Peyer's patch (tissue), 4 donors: ENCODE data around the gene MICAL3. TPM values are rescaled to one million over a fixed set of nuclear protein-coding genes. Genes with fewer than 3 reads are reported as not detected.
"Not testable (repeated sequence)": the region's sequence is repeated elsewhere in the genome, so short reads cannot be mapped to it uniquely, and the experiment has no call there.

Experiments used
- DNase-seq, 3 donors: peaks; one replicate each; pipeline ENCODE4 v3.0.0-alpha.2; 2017 to 2019
- H3K27ac ChIP-seq, 4 donors: fragments of 200-600 bp; sonication (generic); one replicate each; pipeline ENCODE4 v1.5.1; 2016 to 2019
- H3K27me3 ChIP-seq, 2 donors: fragments of 200-600 bp; sonication (generic); one replicate each; pipeline ENCODE4 v1.5.1; 2019
- H3K36me3 ChIP-seq, 3 donors: fragments of 200-600 bp; sonication (generic); one replicate each; pipeline ENCODE4 v1.5.1; 2016 to 2019
- H3K4me1 ChIP-seq, 4 donors: fragments of 200-600 bp; sonication (generic); one replicate each; pipeline ENCODE4 v1.5.1; 2016 to 2019
- H3K4me3 ChIP-seq, 4 donors: fragments of 200-600 bp; sonication (generic); 1 replicate in 3 of 4; 2 replicates in 1 of 4; pipeline ENCODE4 v1.5.1; 2016 to 2019; ENCODE audit warnings: mild to moderate bottlenecking in 1 of 4
- H3K9me3 ChIP-seq, 4 donors: fragments of 200-600 bp; sonication (generic); one replicate each; pipeline ENCODE4 v1.5.1; 2016 to 2019; ENCODE audit warnings: mild to moderate bottlenecking in 1 of 4
- POLR2A ChIP-seq, 2 donors: fragments of 450-650 bp; IDR thresholded peaks; one replicate each; pipeline ENCODE4 v1.5.1; 2017; ENCODE audit warnings: antibody characterized with exemption in 2 of 2, mild to moderate bottlenecking in 2 of 2, moderate library complexity in 2 of 2
- total RNA-seq, 4 donors: library from RNA; depleted of rRNA; stranded (reverse); fragments of >200 nt; gene quantifications; one replicate each; pipeline ENCODE4 v1.1.0, GENCODE V29; 2016
- TF ChIP-seq, protein P1 (sequence below), 6 experiments: fragments of 450-650 bp in 4 of 6; fragments of 200-600 bp in 2 of 6; sonication (generic) in 1 of 6; IDR thresholded peaks; one replicate each; pipeline ENCODE4 v1.5.1; 2017 to 2019; ENCODE audit warnings: antibody characterized with exemption in 6 of 6, mild to moderate bottlenecking in 3 of 6, moderate library complexity in 1 of 6

Gene MICAL3
- total RNA-seq, 4 donors from 2014 or later, result 68.5 to 99.1 (median 88.7) TPM

DNA sequence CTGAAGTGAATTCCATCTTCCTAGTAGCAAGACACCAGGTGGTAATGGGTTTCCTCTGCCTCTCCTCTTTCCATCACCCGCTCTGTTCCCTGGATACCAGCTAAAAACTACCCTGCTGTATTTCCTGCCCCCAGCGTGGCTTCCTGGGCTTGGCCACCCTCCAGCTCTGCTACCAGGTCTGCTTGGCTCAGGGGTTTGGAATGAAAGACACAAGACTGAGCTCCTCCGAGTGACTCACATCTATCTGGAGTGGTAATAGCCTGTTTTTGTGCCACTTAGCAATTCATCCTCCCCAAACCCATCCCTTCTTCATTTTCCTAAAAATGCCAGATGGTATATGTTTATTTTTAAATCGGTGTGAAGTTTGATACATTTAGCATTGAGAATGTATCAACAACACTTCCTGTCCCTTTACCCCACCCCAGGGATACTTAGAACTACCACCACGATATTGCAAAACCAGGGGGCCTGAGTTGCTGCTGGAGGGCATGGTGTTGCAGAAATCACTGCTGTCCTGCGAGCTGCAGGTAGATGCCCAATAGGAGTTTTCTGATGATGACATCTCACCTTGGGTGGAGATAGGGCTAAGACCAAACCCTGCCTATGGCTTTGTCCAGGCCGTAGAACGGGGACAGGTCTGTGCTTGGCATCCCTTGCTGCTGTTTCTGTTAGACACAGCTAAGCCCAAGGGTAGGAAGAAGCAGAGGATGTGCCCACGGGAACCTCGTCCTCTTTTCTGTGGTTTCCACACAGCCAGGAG lies 7.5 kb upstream of the MICAL3 start:
- H3K36me3 ChIP-seq, result no peaks in the 10 kb centered on the region
- DNase-seq, result no peak
- H3K4me1 ChIP-seq, result peaks cover 0 to 6% (median 0%) of the 10 kb centered on the region in 4 donors
- H3K4me3 ChIP-seq, result no peak overlapping the region
- no peaks in the 10 kb centered on the region for H3K27me3 ChIP-seq
- no peak for TF ChIP-seq POLR2A (IDR thresholded peaks at IDR 0.05)
- TF ChIP-seq, protein P1, sequence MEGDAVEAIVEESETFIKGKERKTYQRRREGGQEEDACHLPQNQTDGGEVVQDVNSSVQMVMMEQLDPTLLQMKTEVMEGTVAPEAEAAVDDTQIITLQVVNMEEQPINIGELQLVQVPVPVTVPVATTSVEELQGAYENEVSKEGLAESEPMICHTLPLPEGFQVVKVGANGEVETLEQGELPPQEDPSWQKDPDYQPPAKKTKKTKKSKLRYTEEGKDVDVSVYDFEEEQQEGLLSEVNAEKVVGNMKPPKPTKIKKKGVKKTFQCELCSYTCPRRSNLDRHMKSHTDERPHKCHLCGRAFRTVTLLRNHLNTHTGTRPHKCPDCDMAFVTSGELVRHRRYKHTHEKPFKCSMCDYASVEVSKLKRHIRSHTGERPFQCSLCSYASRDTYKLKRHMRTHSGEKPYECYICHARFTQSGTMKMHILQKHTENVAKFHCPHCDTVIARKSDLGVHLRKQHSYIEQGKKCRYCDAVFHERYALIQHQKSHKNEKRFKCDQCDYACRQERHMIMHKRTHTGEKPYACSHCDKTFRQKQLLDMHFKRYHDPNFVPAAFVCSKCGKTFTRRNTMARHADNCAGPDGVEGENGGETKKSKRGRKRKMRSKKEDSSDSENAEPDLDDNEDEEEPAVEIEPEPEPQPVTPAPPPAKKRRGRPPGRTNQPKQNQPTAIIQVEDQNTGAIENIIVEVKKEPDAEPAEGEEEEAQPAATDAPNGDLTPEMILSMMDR (IDR thresholded peaks at IDR 0.05), result no peak
- H3K9me3 ChIP-seq, result no peaks in the 10 kb centered on the region
- peak overlapping the region in 2 of 4 donors; percentile 43 to 70 for H3K27ac ChIP-seq

DNA sequence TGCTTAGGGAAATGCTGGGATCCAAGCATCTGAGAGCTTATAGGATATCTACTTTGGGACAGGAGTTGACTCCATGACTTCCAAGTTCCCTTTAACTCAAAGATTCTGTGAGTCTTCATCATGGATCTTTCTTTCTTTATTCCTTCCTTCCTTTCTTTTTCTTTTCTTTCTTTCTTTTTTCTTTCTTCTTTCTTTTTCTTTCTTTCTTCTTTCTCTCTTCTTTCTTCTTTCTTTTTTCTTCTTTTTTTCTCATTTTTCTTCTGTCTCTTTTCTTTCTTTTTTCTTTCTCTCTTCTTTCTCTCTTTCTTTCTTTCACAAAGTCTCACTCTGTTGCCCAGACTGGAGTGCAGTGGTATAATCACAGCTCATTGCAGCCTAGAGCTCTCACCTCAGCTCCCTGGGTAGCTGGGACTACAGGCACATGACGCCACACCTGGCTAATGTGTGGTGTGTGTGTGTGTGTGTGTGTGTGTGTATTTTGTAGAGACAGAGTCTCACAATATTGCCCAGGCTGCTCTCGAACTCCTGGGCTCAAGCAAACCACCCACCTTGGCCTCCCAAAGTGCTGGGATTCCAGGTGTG lies 5.4 kb upstream of the MICAL3 start:
- Histone ChIP-seq H3K36me3 (no peaks in the 10 kb centered on the region), H3K4me1 (peaks cover 0 to 6% (median 0%) of the 10 kb centered on the region in 4 donors), H3K9me3 (no peaks in the 10 kb centered on the region), H3K27me3 (no peaks in the 10 kb centered on the region), H3K27ac (no peak overlapping the region), H3K4me3 (no peak overlapping the region)
- TF ChIP-seq, protein P1 (IDR thresholded peaks at IDR 0.05), result no peak
- TF ChIP-seq POLR2A (IDR thresholded peaks at IDR 0.05), result no peak
- DNase-seq, result no peak

DNA sequence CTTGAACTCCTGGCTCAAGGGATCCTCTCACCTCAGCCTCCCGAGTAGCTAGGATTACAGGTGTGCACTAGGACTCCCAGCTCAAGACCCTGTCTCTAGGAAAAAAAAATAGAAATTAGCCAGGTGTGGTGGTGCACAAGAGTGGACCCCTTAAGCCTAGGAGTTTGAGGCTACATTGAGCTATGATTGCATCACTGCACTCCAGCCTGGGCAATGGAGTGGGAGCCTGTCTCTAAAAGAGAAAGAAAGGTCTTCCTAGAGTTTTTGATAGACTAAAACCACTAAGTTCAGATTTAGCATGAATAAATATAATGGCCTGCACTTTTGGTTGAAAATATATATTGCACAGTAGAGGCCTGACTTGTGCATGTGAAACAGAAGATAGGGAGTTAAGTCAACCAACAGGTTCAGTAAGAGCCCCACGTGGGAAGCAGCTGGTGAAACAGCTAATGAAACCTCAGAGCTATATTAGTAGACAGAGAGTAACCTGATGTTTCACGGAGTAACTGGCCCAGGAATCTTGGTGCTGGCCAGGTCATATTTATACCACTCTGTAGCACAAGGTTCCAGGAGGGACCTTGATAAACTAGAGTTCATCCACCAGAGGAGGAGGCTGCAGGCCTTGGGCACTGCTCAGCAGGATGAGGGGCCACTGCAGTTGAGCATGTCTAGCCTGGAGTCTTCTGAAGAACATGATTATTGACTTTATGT lies 4.6 kb upstream of the MICAL3 start:
- H3K27ac ChIP-seq, result no peak overlapping the region
- H3K27me3 ChIP-seq, result no peaks in the 10 kb centered on the region
- H3K36me3 ChIP-seq, result no peaks in the 10 kb centered on the region
- DNase-seq, result no peak
- H3K4me3 ChIP-seq, result no peak overlapping the region
- no peaks in the 10 kb centered on the region for H3K9me3 ChIP-seq
- TF ChIP-seq, protein P1 (IDR thresholded peaks at IDR 0.05), result no peak
- no peak for TF ChIP-seq POLR2A (IDR thresholded peaks at IDR 0.05)
- peaks cover 0 to 6% (median 0%) of the 10 kb centered on the region in 4 donors for H3K4me1 ChIP-seq

DNA sequence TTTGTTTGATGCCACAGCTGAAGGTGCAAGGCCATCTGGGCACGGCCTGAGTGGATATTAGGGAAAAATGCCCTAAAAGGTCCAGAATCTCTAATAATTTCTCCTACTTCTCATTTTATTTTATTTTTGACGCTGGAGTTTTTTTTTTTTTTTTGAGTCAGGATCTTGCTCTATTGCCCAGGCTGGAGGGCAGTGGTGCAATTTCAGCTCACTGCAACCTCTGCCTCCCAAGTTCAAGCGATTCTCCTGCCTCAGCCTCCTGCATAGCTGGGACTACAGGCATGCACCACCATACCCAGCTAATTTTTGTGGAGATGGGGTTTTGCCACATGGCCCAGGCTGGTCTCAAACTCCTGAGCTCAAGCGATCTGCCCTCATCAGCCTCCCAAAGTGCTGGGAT lies 1.5 kb upstream of the MICAL3 start:
- H3K9me3 ChIP-seq, DNase-seq, H3K27me3 ChIP-seq, H3K4me1 ChIP-seq, H3K27ac ChIP-seq, H3K4me3 ChIP-seq, H3K36me3 ChIP-seq: not testable (repeated sequence)

DNA sequence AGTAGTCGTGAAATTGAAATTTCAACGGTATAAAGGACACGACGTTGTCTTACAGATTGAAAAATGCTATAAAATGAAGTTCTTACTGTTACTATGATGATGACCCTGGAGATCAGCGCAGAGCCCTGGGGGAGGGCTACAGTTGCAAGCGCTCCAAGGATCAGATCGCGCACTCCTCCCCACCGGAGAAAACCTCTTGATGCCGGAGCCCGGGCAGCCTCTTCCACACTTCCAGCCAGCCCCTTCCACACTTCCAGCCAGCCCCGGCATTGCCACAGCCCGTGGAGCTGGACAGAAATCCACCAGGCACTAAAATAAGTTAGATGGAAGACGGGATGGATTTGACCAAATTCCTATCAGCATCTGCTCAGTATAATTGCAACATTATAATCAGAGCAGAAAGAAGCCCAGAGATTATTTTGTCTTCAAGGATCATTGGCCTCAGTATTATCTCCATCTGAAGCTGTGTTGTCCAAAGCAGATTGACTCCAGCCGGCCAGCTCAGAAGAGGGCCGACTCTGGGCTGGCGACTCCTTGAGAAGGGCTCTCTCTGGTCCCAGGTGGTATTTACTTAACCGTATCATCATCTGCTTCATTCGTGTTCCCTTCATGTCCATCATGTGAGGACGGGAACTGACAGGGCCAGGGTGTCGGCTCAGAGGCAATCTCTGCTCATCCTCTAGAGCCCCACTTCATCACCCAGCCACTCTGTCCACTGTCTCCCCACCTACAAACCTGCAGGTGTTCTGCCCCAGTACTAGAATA lies 777 bp upstream of the MICAL3 start:
- peak overlapping the region in 3 of 4 donors; percentile 67 to 83 (median 70) for H3K4me3 ChIP-seq
- H3K36me3 ChIP-seq, result no peaks in the 10 kb centered on the region
- no peaks in the 10 kb centered on the region for H3K9me3 ChIP-seq
- H3K4me1 ChIP-seq, result peaks cover 0 to 9% (median 0%) of the 10 kb centered on the region in 4 donors
- peak overlapping the region in 3 of 4 donors; percentile 67 to 74 (median 68) for H3K27ac ChIP-seq
- DNase-seq, result no peak
- no peaks in the 10 kb centered on the region for H3K27me3 ChIP-seq
- TF ChIP-seq, protein P1 (IDR thresholded peaks at IDR 0.05), result no peak
- TF ChIP-seq POLR2A (IDR thresholded peaks at IDR 0.05), result no peak
